Measurements from ENCODE around the gene PSMD8.

DNA sequence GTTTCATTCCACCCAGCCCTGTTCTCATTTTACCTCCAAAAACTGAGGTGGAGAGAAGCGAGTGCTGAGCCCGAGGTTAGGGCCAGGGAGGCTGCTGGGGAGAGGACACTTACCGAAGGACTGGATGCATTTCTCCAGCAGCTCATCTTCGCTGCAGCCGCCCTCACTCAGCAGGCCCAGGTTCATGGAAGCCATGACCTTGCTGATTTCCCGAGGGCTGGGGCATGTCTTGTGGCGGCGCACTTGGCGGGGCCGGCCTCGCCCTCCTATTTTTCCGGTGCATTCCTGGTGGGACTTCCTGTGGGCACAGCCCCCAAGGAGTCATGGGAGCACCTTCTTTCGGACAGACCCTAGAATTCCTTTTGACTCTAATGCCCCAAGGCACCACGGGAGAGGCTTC is 47.5 kb downstream of the PSMD8 start:
- TF ChIP-seq, protein P1, sequence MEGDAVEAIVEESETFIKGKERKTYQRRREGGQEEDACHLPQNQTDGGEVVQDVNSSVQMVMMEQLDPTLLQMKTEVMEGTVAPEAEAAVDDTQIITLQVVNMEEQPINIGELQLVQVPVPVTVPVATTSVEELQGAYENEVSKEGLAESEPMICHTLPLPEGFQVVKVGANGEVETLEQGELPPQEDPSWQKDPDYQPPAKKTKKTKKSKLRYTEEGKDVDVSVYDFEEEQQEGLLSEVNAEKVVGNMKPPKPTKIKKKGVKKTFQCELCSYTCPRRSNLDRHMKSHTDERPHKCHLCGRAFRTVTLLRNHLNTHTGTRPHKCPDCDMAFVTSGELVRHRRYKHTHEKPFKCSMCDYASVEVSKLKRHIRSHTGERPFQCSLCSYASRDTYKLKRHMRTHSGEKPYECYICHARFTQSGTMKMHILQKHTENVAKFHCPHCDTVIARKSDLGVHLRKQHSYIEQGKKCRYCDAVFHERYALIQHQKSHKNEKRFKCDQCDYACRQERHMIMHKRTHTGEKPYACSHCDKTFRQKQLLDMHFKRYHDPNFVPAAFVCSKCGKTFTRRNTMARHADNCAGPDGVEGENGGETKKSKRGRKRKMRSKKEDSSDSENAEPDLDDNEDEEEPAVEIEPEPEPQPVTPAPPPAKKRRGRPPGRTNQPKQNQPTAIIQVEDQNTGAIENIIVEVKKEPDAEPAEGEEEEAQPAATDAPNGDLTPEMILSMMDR (conservative IDR thresholded peaks at IDR 0.05 in 1 of 2, IDR thresholded peaks at IDR 0.05 in 1 of 2; ENCODE audit: extremely low read depth in 1 of 2, insufficient read depth in 1 of 2, low read depth in 1 of 2, low read length in 2 of 2) = no peak
- TF ChIP-seq EZH2 (IDR thresholded peaks at IDR 0.05; ENCODE audit: borderline replicate concordance, low read length) = no peak
